Stimulated activated CD8-positive, alpha-beta memory T cell treated with anti-CD3 and anti-CD28 coated beads, Interleukin-7, amount 100 ng/mL, for 1 hour (primary cell): ENCODE data around the gene SCN3A.

Experiments
- DNase-seq, 2 donors: peaks; one replicate each; pipeline ENCODE4 v3.0.0-alpha.2; 2020; ENCODE audit warnings: low read depth in 2 of 2

The SCN3A gene

DNA sequence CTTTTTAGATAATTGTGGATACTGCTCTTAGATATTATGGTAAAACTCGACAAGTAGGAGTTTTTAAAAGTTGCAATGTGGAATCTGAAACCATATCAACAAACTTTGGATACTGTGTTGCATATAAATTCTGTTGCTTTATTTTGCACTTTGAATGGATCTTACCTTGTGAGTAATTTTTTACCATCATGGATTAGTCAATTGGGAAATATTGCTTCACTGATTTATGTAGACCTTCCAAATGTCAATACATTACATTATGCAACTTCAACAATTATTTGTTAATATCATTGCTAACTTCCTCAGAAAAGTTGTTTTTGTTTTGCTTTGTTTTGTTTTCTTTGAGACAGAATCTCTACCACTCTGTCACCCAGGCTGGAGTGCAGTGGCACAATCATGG is 146.5 kb downstream of the SCN3A start:
- no peak for DNase-seq

DNA sequence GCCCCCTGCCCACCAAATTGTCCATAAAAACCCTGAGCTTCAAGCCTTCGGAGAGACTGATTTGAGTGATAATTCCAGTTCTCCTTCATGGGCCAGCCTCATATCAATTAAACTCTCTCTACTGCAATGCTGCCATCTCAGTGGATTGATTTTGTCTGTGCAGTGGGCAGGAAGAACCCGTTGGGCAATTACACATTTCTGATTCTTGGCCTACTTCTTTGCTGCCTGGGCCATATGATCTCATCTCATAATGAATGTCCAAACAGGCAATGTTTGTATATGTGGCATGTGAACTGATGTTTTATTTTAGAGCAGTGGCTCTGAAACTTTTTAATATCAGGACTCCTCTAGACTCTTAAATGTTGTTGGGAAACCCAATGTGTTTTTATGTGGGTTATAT is 147.3 kb downstream of the SCN3A start:
- no peak for DNase-seq

DNA sequence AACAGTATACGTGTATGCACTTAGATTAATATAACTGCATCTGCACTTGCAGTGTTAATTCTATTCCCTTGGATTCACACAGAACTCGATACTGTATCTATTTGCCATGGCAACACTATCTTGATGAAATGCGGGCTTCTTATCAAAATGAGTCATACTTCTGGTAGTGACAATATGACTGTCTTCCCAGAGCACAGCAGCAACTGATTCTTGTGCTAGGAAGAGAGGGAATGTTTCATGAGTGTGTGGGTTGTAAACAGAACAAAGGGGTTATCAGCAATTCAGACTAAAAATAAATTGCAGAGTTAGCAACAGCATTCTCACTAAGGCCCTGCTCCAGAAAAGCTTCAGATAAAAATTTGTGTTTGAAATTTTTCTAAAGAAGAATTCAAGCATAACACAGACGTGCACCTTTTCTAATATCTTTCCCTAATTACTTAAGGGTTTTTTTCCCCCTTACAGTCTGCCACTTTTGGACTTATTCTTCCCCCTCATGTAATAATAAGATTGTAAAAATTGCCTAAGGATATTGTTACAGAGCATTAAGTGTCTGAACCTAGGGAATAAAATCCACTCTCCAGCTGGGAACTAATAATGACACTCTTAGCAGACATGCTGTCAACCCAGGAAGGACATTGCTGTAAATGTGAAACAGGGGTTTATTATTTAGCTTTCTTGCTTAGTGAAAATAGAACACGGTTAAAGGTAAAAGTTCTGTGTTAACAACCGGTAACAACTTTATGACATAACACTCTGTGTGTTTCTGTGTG is 148.6 kb downstream of the SCN3A start:
- DNase-seq, result no peak

DNA sequence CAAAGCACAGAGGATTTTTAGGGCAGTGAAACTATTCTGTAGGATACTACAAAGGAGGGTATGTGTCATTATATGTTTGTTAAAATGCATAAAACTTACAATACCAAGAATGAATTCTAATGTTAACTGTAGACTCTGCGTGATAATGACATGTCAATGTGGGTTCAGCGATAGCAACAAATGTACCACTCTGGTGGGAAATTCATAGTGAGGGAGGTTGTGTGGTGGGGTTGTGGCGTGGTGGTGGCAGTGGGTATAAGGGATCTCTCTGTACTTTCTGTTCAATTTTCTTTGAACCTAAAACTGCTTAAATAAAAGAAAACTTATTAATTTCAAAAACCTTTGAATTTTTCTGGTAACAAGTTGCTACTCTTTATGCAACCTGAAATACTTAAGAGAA is 149.2 kb downstream of the SCN3A start:
- DNase-seq, result no peak

DNA sequence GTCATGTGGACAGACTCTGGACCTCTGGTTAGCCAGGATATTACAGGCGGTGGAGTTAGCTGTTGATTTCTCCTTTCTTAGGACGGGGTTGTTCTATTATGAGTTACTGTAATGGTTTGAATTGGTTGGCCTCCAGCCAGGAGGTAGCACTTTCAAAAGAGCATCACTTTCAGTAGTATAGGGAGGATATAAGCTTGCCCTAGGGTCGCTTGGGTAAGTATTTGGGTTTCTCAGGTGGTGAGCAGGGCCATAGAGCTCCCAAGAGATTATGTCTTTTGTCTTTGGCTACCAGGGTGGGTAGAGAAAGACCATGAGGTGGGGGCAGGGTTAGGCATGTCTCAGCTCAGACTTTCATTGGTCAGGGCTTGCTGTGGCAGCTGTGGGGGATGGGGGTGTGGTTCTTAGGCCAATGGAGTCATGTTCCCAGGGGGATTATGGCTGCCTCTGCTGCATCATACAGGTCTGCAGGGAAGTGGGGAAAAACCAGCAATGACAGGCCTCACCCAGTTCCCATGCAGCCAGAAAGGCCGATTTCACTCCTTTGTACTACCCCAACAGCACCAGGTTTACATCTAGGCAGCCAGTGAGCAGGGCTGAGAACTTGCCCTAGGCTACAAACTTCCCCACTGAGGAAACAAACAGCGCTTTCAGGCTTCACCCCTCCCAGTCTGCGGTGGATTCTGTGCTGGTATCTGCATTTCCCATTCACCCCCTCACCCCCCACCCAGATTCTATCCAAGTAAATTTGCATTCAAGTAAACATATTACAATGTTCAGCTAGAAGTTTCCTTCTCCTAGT is 159.1 kb downstream of the SCN3A start:
- DNase-seq, result no peak
